Measurements from ENCODE around the gene TNKS2.
"Not testable (repeated sequence)": the region's sequence is repeated elsewhere in the genome, so short reads cannot be mapped to it uniquely, and the experiment has no call there.

The TNKS2 gene

GRCh38 chr10:91797874-91798648 lies at the start of gene TNKS2:
Gene TNKS2, plus strand, starts transcription at chr10:91798426. Its CDS starts 265 bp downstream, at chr10:91798691.
- peak; percentile 97 for DNase-seq

- DNase-seq: not testable (repeated sequence)
Measured at GRCh38 chr10:91749592-91749991, 48.6 kb upstream of the TNKS2 start.

DNA sequence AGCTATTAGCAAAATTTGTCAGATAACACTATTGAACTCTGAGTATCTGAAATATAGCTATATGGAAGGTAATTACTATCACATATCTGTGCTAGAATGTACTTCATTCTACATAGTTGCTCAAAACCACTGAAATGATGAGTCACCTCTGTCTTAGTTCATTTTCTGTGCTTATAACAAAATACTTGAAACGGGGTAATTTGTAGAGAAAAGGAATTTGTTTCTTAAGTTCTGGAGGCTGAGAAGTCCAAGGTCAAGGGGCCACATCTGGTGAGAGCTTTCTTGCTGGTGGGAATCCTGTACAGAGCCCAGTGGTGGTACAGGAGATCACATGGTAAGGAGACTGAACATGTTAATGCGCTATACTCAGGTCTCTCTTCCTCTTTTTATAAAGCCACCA lies 41.9 kb upstream of the TNKS2 start:
- DNase-seq: no peak

- DNase-seq: peak; percentile 24
Measured at GRCh38 chr10:91758303-91759146, 39.7 kb upstream of the TNKS2 start.

- no peak for DNase-seq
Measured at GRCh38 chr10:91759581-91759986, 38.6 kb upstream of the TNKS2 start.

DNA sequence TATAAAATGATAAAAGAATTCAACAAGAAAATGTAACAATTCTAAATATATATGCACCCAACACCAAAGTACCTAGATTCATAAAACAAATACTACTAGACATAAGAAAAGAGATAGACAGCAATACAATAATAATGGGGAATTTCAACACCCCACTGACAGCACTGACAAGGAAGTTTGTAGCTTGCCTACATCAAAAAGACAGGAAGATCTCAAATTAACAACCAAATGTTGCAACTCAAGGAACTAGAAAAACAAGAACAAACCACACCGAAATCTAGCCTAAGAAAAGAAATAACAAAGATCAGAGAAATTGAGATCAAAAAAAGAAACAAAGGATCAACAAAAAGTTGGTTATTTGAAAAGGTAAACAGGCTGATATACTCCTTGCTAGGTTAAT lies 36.5 kb upstream of the TNKS2 start:
- no peak for DNase-seq

GRCh38 chr10:91762878-91763277 lies 35.3 kb upstream of the TNKS2 start:
- no peak for DNase-seq

DNA sequence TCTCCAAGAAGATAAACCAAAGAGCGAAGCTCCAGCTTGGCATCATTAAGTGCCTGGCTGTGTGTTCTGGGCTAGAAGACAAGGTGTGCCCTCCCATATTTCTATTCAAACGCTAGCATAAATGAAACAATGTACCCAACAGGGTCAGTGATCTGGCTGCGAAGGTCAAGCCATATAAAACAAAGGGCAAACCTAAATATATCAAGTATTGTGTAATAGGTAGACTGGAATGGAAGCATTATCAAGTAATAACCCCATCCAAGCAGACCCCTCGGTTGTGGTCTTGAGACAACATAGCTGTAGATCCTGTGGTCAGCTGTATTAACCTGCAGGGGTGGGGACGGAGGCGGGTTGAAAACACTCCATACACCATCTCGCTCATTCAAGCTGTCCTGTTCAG lies 31.6 kb upstream of the TNKS2 start:
- DNase-seq: no peak

DNA sequence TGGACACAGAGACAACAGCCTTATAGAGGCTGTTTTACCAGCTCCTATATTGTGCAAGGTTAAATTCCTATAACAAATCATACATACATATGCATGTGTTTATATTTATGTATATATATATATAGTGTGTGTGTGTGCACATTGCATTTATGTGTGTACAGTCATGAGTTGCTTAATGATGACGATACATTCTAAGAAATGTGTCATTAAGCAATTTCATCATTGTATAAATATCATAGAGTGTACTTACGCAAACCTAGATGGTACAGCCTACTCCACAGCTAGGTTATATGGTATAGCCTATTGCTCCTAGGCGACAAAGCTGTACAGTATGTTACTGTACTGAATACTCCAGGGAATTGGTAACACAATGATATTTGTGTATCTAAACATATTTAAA lies 30.1 kb upstream of the TNKS2 start:
- DNase-seq: no peak

DNA sequence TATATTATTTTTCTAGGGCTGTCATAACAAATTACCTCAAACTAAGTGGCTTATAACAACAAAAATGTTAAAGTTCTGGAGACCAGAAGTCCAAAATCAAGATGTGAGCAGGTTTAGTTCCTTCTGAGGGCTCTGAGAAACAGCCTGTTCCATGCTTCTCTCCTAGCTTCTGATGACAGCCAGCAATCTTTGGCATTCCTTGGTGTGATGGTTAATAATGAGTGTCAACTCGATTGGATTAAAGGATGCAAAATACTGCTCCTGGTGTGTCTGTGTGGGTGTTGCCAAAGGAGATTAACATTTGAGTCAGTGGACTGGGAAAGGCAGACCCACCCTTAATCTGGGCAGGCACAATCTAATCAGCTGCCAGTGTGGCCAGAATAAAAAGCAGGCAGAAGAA lies 26.3 kb upstream of the TNKS2 start:
- DNase-seq: no peak

DNA sequence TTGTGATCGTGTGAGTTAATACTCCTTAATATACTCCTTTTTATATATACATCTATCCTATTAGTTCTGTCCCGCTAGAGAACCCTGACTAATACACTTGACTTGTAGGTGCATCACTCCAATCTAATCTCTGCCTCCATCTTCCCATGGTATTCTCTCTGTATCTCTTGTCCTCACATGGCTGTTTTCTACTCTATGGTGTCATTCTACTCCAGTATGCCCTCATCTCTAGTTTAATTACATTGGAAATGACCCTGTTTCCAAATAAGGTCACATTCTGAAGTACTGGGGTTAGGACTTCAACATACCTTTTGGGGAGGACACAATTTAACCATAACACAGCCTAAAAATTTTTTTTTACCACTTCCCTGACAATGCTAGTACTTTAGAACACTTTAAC lies 25.8 kb upstream of the TNKS2 start:
- no peak for DNase-seq

DNA sequence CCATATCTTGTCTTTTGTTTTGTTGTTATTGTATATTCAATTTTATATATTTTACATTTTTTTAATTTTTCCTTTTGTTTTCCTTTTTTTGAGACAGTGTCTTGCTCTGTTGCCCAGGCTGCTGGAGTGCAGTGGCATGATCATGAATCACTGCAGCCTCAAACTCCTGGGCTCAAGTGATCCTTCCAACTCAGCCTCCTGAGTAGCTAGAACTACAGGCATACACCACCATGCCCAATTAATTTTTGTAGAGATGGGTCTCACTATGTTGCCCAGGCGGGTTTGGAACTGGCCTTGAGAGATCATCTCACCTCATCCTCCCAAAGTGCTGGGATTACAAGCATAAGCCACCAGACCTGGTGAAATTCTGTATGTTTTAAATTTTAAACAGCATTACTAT lies 25.4 kb upstream of the TNKS2 start:
- DNase-seq: no peak

GRCh38 chr10:91774571-91774970 lies 23.7 kb upstream of the TNKS2 start:
- DNase-seq: no peak

- DNase-seq: no peak
Measured at GRCh38 chr10:91775731-91776130, 22.5 kb upstream of the TNKS2 start.

DNA sequence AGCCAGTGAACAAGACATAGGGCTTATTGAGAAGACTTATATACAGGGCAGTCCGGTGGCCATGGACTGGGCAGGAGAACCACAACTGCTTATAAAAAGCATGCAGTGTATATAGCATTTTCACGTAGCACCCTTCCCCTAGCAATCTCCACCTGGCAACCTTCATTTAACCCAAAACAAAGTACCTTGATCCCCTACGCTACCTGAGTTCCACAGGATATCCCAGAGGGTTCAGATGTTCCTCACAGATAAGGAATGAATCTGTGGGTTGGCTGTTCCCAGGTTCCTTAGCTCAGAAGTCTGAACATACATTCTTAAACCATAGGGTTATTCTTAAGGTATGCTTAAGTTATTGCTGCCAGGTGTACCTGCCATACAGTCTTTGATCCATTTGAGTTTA lies 22.0 kb upstream of the TNKS2 start:
- DNase-seq: no peak

DNA sequence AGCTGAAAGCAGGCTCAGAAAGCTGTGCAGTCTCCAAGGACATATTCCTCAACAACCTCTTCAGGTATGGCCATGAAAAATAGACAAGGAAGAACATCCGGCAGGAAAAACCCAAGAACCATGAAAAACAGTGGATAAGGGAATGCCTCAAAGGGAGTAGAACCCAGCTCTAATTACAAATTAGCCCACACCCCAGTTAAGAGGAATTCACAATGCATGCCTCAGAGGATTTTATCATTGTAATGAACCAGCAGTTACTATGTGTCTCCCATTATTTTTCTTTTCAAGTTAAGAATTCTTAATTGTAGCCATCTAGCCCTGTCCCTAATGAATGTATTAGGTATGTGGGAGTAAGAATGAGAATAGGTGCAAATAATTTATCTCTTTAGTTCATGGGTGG lies 19.7 kb upstream of the TNKS2 start:
- no peak for DNase-seq

- no peak for DNase-seq
Measured at GRCh38 chr10:91779011-91779605, 19.1 kb upstream of the TNKS2 start.

DNA sequence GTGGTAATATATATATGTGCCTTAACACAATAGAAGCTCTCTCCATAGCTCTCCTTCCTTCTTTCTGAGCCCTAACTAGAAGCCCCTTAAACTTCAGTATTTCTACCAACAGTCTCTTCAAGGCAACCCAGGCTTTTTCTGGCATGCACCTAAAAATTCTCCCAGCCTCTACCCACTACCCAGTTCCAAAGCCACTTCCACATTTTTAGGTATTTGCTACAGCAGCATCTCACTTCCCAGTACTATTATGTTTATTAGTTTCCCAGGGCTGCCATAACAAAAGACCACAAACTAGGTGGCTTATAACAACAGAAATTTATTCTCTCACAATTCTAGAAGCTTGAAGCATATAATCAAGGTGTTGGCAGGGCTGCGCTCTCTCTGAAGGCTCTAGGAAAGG lies 15.7 kb upstream of the TNKS2 start:
- no peak for DNase-seq

DNA sequence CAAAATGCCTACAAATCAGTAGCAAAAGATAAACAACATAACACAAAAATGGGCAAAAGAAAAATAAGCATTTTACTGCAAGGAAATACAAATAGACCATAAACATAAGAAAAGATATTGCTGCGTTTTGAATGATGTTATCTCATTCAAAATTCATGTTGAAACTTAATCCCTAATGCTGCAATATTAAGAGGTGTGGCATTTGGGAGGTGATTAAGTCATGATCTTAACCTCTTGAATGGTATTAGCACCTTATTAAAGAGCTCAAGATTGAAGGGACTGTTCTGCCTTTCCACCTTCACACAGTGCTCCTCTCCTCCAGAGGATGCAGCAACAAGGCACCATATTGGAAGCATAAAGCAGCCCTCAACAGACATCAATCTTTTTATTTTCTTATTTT lies 12.4 kb upstream of the TNKS2 start:
- no peak for DNase-seq

DNA sequence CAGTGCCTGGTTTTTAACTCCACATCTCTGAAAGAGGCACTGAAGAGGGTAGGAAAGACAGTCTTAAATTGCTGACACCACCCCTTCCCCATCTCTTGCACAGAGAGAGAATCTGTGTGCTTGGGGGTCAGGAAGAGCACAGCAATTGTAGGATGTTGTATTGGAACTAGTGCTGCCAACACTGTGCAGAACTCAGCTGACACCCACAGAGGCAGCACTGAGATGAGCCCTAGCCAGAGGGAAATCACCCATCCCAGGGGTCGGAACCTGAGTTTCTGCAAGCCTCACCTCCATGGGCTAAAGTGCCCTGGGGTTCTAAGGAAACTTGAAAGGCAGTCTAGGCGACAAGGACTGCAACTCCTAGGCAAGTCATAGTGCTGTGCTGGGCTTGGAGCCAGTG lies 11.0 kb upstream of the TNKS2 start:
- no peak for DNase-seq

- no peak for DNase-seq
Measured at GRCh38 chr10:91787810-91788209, 10.4 kb upstream of the TNKS2 start.

DNA sequence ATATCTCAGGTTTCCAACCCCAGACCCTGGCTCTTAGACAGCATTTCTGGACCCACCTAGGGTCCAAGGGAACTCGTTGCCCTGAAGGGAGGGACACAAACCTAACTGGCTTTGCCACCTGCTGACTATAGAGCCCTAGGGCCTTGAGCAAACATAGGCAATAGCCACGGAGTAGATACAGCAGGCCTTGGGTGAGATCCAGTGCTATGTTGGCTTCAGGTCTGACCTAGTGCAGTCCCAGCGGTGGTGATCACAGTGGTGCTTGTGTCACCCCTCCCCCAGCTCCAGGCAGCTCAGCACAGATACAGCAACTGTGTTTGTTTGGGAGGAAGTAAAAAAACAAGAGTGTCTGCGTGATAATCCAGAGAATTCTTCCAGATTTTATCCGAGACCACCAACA lies 9.7 kb upstream of the TNKS2 start:
- DNase-seq: no peak

GRCh38 chr10:91796331-91797047 lies 1.7 kb upstream of the TNKS2 start:
- DNase-seq: no peak
